ENCODE measurements around the gene MYBPC2. TPM values are rescaled to one million over a fixed set of nuclear protein-coding genes. Genes with fewer than 3 reads are reported as not detected.

Gene MYBPC2
- total and polyA plus RNA-seq, 12 donors = 0.01 to 0.35 (median 0.13) TPM; not detected in 9

DNA sequence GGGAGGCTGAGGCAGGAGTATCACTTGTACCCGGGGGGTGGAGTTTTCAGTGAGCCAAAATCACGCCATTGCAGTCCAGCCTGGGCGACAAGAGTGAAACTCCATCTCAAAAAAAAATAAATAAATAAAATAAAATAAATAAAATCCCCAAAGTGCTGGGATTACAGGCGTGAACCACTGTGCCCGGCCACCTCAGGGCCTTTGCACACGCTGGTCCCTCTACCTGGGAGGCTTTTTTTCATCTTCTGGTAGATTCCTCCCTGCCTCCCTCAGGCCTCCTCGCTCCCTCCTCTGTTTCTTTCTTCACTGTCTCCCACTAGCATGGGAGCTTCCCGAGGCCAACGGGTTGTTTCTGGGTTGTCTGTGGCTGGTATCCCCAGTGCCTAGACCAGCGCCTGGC is 15.1 kb downstream of the MYBPC2 start:
- intact Hi-C loops (cut with DNase I) = no loop called here
- ATAC-seq = no peak
- WGBS, 2 donors = 96 to 97% methylated on average over 10 of the region's 10 CpGs
- Histone ChIP-seq H3K27ac (no peak overlapping the region), H3K27me3 (peaks cover 0 to 19% (median 9%) of the 10 kb centered on the region in 7 donors), H3K4me3 (no peak overlapping the region), H3K4me1 (no peaks in the 10 kb centered on the region), H3K36me3 (no peaks in the 10 kb centered on the region), H3K9me3 (peaks cover 0 to 5% (median 0%) of the 10 kb centered on the region in 11 donors)
- TF ChIP-seq CTCF (IDR thresholded peaks at IDR 0.05) = no peak
- no peak for DNase-seq

GRCh38 chr19:50449236-50449899 is 16.7 kb downstream of the MYBPC2 start:
- Histone ChIP-seq H3K4me1 (no peaks in the 10 kb centered on the region), H3K27ac (no peak overlapping the region), H3K9me3 (peaks cover 0 to 5% (median 0%) of the 10 kb centered on the region in 11 donors), H3K27me3 (peaks cover 0 to 19% (median 9%) of the 10 kb centered on the region in 7 donors), H3K36me3 (no peaks in the 10 kb centered on the region), H3K4me3 (no peak overlapping the region)
- intact Hi-C loops (cut with DNase I) = no loop called here
- ATAC-seq (no peak), DNase-seq (no peak)
- WGBS, 2 donors = 75 to 77% methylated on average over 14 of the region's 14 CpGs
- TF ChIP-seq CTCF (IDR thresholded peaks at IDR 0.05) = no peak

DNA sequence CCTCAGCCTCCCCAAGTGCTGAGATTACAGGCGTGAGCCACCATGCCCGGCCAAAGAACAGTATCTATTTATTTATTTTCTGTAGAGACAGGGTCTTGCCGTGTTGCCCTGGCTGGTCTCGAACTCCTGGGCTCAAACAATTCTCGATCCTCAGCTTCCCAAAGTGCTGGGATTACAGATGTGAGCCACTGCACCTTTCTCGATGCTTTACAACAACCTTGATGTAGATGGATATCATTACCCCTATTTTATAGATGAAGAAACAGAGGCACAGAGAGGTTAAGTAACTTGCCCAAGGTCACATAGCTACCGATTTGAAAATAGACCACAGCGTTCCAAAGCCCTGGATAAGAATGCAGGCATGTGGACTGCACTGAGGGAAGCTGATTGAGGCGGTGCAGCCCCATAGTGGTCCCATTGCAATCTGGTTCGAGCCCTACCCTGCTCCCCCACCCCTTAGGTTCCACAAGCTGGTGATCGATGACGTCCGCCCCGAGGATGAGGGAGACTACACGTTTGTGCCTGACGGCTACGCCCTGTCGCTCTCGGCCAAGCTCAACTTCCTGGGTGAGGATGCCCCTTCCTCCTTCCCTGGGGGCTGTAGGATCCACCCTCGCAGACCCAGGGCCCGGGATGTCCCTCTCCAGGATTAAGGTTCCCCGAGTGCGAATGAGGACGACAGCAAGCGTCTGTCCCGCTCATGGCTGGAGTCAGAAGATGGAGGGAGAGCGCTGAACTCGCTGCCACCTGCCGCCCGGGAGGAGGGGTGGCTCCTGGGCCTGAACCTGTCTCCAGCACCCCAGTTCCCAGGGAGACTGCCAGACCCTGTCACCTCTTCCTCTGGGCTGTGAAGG is 17.9 kb downstream of the MYBPC2 start:
- DNase-seq = no peak
- no peak overlapping the region for H3K27ac ChIP-seq
- peaks cover 0 to 5% (median 0%) of the 10 kb centered on the region in 11 donors for H3K9me3 ChIP-seq

More for the DNA sequence above, 17.9 kb downstream of the MYBPC2 start:
- TF ChIP-seq CTCF (IDR thresholded peaks at IDR 0.05) = no peak
- Histone ChIP-seq H3K4me3 (no peak overlapping the region), H3K36me3 (no peaks in the 10 kb centered on the region), H3K4me1 (no peaks in the 10 kb centered on the region), H3K27me3 (peaks cover 0 to 25% (median 9%) of the 10 kb centered on the region in 7 donors)
- no peak for ATAC-seq
- 55 to 61% methylated on average over 30 of the region's 30 CpGs for WGBS, 2 donors
- intact Hi-C loops (cut with DNase I) = no loop called here
